ENCODE results near the gene KRTAP19-6.
"Not testable (repeated sequence)": the region's sequence is repeated elsewhere in the genome, so short reads cannot be mapped to it uniquely, and the experiment has no call there.

The KRTAP19-6 gene, protein sequence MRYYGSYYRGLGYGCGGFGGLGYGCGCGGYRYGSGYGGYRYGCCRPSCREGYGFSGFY

DNA sequence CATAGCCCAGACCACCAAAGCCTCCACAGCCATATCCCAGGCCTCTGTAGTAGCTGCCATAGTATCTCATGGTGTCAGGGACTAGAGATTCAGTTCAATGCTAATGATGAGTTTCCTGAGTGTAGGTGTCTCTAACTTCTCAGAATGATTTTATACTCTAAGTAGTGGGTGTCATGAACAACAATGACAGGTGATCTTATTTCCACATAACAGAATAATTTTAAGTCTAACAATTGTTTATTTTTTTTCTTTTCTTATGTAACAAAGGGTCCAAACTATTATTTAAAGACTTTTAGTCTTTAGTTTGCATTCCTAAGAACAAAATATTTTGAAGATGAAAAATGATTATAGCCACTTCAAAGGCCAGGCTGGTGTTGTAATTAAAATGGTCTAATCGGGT is at the start of gene KRTAP19-6:
KRTAP19-6 (minus strand) TSS at position 101 of the 400 bp plus-strand sequence; CDS start at position 70, 31 bp downstream.
- DNase-seq = no peak

DNA sequence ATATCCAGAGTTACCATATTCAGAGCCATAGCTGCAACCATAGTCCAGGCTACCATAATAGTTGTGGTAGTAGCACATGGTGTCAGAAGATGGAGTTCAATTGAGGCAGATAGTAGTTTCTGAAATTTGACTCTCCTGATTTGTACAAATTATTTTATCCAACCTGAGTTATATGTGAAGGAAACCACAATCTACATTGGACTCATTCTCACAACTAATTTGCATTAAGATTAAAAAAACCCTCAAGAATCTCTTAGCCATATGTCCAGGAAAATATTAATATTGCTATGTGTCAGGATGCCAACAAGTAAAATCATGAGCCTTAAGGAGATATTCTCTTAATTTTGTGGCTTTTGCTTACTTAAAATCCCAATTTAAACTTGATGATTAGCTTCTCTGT is 48.6 kb upstream of the KRTAP19-6 start, which contains the start of gene KRTAP22-2:
KRTAP22-2 (minus strand) TSS at position 101 of the 400 bp plus-strand sequence.
- DNase-seq = no peak

DNA sequence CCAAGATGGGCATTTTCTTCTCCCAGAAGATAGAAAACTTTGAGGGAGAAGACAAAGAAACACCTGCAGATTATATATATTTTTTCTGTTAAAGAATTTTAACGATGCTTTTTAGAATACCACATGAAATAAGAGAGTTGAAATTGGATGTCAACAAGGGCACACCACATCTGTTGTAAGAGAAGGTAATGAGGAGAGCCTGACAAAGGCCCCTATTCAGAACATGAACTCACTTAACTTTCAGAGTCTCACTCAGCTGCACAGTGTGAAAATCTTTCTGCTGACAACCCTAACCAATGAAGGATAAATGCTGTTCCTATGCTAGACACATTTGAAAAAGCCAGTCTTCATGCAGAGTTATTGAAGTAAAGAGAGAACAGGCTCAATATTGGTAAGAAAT is 41.2 kb upstream of the KRTAP19-6 start:
- DNase-seq = no peak

DNA sequence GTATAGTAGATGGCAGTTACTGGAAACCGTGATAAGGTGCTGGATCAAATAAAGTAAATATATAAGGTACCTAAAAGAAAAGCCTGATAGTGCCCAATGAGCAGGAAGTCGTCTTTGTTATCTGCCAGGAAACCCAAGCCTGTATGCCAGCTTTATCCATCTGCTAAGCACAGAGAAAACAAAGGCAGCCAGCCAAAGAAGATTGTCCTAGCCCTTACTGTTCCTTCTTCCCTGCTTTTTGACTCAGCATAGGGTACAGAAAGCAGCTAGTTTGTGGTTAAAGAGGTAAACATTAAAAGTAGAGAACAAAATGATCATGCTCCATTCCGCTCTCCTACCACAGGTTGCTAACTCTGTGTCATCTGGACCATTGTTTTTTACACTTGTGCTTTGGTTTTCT is 38.5 kb upstream of the KRTAP19-6 start:
- DNase-seq = no peak

DNA sequence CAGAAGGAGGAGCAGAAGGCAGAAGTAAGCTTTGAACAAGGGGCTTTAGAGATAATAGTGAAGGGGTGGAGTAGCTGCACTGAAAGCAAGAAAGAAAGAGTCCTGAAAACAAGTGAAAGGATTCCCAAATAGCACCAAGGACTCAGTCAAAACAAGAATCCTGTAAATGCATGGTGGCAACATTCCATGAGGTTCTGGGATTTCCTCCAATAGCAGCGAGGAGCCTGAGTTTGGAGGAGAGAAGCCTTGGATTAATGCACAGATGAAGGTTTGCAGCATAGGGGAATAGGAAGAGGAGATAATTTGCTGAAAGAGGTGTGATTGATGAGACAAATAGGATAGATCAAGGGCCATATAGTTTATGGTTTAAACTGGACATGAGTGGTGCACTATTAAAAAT is 37.7 kb upstream of the KRTAP19-6 start:
- no peak for DNase-seq

DNA sequence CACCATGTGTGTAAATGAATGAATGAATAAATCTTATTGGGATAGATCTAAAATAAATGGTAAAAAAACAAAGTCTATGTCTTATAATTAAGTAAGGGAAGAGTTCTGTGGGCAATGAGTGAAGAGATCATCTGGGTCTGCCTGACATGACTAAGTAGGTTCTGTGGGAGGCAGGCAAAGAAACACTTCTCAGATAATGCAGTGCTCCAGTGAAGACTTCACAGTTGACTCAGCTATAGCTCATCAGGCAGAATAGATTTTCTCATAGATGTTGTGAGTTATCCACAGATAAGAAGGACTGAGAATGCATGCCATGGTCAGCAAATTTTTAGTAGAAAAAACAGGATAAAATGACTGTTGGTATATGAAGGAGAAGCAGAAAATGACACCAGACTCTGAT is 36.1 kb upstream of the KRTAP19-6 start:
- no peak for DNase-seq

DNA sequence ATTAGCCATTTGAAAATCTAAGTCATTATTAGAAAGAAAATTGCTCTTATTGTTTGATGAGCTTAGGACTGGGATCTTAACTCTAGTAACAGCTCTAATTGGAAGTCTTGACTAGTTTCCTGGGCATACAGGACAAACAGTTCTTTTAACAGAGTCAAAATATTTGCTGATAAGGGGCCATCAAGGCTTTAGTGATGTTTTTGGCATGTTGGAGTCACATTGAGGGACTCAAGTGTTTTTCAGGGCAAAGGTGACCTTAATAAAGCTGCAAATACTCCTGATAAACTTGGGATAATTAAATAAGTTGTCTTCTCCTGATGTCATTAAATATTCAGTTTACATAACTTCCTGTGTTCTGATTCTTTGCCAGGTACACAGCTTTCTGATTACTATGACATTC is 26.0 kb upstream of the KRTAP19-6 start:
- DNase-seq = no peak

DNA sequence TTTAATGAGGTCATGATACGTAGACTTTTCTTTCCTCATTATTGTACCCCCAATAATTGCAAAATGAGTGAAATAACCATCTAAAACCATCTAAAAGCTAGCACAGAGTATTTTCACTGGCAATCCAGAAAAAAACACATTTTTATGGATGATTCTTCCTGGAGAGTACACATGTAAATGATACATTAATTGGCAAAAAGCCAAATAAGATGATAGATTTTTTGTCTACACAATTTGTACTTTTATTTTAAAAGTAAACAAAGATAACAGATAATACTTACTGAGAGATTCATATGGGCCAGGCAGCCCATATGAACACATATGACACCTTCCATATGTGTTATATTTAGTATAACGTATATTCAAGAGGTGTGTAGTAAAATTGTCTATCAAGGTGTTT is 22.0 kb upstream of the KRTAP19-6 start:
- DNase-seq = no peak

DNA sequence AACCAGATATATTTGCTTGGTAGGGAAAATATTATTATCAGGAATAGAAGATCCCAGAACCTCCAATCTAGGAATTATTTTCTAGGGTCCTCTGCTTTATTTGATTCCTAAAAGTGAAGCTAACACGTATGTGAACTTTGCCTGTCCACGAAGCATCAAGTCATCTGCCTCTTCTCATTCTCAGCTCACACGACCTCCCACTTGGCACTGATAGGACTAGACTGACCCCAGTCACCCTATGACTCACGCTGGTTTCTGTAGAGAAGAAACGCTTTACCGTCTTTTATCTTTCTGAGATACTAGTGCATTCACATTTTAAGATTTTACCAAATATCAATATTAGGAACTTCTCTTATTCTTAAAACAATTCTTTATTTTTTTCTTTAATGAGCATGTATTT is 21.4 kb upstream of the KRTAP19-6 start:
- no peak for DNase-seq

DNA sequence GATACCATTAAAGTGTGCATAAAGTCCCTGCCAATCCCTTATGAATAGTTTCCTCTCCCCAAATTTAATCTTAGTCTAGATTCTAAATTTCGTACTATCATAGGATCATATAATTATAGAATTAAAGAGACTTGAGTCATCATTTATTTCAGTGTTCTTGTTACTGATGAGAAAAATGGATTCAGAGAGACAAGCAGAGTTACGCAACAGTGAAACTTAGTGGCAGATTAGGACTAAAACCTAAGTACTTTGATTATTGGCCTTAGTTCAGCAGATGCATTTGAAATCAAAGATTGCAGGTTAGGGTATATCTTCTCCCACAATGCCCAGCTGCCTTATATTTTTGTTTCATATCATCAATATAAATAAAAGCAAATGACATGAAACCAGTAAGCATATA is 20.3 kb upstream of the KRTAP19-6 start:
- DNase-seq = no peak

DNA sequence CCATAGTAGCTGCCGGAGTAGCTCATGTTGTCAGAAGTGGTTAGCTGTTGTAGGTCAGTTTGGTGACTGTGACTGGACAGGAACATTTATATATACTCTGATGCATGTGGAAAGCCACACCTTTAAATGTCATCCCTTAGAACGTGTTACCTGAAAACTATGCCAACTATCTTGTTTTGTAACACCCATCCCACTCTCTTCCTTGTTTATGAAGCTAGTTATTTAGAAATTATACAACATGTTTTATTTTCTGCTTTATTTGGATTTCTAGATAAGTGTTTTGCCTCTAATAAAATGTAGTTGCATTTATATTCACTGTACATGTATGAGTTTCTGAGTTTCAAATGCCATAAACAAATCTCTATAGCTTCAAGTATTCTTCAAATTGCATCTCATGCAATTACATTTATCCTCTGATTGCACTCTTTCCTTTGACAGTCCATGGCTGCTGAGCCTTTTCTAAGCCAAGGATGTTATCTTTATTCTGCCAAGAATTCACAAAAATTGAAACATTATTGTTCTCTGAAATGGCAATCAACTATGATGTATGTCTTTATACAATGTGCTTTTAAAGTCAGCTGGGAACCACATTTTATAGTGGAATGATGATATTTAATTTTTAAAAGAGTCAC is 19.7 kb upstream of the KRTAP19-6 start, which contains the start of gene KRTAP19-7:
KRTAP19-7 (minus strand) TSS at position 51 of the 632 bp plus-strand sequence; CDS start at position 26, 25 bp downstream.
- DNase-seq = no peak

DNA sequence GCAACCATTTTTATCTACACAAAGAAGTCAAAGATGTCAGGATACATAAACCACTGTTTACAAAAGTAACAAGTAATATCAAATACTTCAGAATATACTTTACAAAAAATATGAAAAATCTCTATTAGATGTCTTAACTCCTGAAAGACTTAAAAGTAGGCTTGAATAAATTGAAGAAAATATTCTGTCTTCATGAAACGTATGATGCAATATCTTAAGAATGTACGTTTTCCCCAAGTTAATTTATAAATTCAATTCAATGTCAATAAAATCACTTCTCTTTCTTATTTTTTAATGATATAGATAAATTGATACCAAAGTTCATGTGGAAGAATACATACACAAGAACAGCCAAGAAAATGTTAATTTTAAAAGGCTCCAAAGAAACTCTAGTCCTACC is 13.4 kb upstream of the KRTAP19-6 start:
- DNase-seq = no peak

DNA sequence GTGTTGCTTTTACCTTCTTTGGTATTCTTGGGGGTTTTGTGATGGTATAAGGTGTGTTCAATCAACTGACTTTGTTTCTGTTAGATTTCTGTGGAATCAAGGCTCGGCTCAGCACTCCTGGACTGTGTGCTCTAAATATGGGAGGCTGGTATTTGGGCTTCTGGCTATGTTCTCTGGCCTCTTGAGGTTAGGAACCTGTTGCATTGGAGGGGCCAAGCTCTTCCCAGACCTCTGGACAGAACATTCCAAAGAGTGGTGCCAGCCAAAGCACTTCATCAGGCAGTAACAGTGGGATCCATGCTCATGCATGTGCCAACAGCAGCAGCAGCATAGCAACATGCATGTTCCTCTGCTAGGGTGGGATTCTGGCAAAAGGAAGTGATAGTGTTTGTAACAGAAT is 11.1 kb upstream of the KRTAP19-6 start:
- no peak for DNase-seq

DNA sequence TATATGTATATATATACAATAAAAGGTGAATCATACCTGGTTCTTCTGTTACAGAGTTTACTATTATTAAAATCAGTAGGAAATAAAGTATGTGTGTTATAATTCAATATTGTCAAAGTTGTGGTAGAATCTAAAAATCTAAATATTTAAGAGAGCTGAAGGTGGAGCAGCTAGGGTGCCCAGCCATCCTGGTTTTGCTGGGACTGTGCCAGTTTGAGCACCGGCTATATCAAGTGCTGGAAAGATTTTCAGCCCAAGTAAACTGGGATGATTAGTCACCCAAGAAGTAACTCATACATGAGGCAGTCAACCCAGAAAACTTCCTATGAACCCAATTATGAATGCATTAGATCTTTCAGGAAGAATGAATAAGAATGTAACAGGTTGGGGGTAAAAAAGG is 22.8 kb downstream of the KRTAP19-6 start:
- DNase-seq = no peak

DNA sequence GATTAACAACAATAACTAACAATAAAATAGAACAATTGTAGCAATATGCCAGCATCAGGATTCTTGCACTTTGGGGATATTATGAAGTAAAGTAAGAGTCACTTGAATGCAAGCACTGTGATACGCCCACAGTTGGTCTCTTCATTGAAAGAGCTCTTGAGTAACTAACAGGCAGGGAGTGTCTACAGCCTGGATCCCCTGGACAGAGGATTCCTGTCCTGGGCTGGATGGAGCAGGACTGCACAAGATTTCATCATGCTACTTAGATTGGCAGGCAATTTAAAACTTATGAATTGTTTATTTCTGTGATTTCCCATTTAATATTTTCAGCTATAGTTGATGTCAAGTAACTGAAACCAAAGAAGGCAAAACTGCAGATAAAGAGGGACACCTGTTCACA is 26.0 kb downstream of the KRTAP19-6 start:
- DNase-seq = no peak

DNA sequence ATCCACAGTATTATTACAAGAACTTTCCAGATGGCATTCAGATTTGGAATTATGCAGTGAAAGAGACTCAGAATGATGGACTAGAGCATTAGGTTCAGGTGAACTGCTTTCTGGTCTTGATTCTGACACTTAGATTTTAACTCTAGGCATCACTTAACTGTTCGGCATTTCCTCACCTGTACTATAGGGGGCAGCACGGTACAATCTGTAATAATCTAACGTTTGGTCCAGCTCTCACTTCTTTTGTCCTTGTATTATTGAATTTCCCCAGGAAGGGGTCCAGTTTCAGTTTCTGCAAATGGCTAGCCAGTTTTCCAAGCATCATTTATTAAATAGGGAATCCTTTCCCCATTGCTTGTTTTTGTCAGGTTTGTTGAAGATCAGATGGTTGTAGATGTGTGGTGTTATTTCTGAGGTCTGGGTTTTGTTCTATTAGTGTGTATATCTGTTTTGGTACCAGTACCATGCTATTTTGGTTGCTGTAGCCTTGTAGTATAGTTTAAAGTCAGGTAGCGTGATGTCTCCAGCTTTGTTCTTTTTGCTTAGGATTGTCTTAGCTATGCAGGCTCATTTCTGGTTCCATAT is 36.0 kb downstream of the KRTAP19-6 start:
- not testable (repeated sequence) for DNase-seq

DNA sequence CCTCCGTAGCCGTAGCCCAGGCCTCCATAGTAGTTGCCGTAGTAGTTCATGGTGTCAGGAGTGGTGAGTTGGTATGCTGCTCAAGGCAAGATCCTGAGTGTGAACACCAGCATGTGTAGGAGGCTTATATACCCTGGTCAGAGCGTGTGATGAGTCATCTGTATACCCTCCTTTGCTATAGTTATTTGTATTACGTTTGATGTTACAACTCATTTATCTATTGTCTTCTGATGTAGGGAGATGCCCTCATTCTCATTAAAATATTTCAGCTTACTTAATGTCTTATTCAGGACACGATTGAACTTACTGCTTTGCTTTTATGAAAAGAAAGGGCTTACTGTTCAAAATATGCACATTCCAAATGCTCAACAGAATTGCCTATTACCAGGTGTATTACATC is 39.6 kb downstream of the KRTAP19-6 start, which contains the start of gene KRTAP19-5:
KRTAP19-5 (minus strand) TSS at position 101 of the 400 bp plus-strand sequence; CDS start at position 50, 51 bp downstream.
- no peak for DNase-seq

DNA sequence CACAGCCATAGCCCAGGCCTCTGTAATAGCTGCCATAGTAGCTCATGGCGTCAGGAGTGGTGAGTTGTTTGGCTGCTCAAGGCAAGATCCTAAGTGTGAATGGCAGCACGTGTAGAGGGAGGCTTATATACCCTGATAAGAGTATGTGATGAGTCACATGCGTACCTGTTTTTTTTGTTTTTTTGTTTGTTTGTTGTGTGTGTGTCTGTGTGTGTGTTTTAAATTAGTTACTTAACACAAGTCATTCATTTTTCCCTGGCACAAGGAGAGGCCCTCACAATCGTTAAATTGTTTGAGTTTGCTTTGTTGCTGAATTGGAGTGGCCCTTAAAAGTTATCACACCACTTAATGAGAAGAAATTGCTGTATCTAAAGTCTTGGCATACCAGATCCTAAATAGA is 44.6 kb downstream of the KRTAP19-6 start, which contains the start of gene KRTAP19-4:
KRTAP19-4 (minus strand) TSS at position 101 of the 400 bp plus-strand sequence; CDS start at position 46, 55 bp downstream.
- no peak for DNase-seq

DNA sequence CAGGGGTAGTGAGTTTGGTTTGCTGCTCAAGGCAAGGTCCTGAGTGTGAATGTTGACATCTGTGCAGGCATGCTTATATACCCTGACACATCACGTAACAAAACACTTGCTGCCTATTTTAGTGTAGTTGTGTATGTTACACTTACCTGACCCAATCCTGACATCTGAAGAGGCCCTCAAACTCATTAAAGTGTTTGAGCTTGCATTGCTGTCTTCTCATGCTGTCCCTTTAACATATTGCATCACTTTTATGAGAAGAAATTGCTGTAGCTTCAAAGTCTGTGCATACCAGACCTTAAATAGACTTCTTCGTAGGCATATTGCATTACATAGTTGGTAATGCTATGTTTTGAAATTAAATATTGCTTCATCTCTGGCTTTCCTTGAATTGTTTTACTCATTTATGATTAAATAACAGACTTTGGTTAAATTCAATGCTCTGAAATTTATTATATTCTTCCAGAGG is 49.7 kb downstream of the KRTAP19-6 start, which contains the start of gene KRTAP19-3:
KRTAP19-3 (minus strand) TSS at position 51 of the 466 bp plus-strand sequence. CDS start 56 bp downstream, outside the sequence.
- no peak for DNase-seq

Measured in NCI-H510A (cell line).